ENCODE measurements around the gene ENO2. TPM values are rescaled to one million over a fixed set of nuclear protein-coding genes. Genes with fewer than 3 reads are reported as not detected.

Gene ENO2
- polyA plus RNA-seq, 1 of the 3 experiments (the other 2 are of a cell fraction), result 50.6 TPM

DNA sequence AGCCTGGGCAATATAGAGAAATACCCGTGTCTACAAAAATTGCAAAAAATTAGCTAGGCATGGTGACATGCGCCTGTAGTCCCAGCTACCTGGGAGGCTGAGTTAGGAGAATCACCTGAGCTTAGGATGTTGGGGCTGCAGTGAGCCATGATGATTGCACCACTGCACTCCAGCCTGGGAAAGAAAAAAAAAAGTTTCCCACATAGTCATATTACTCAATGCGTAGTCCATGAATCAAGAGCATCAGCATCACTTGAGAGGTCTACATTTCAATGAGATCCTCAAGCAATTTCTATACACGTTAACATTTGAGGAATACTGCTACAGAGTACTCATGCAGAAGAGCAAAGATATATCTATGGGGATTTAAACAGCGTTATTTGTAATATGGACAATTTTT lies 15.0 kb upstream of the ENO2 start:
- H3K4me3 ChIP-seq (ENCODE audit: low read depth in 2 of 2, low read length in 1 of 2), result no peak overlapping the region
- ChIA-PET POLR2A (no interaction called here), CTCF (interaction anchor here (1.0 to 2.1 kb wide), 5 partner anchors 8 to 45 kb away, joined by 3 to 9 read pairs (median 5); no protein-coding TSS in a partner anchor)
- H3K36me3 ChIP-seq (replicated peaks in 1 of 2; ENCODE audit: control insufficient read depth in 1 of 2, insufficient read depth in 2 of 2, low read length in 1 of 2), result no peaks in the 10 kb centered on the region
- H3K27ac ChIP-seq (ENCODE audit: low read depth in 2 of 2, low read length in 1 of 2), result no peak overlapping the region
- DNase-seq, result no peak
- H3K79me2 ChIP-seq (ENCODE audit: insufficient read depth), result no peaks in the 10 kb centered on the region
- H3K27me3 ChIP-seq (ENCODE audit: insufficient read depth), result no peaks in the 10 kb centered on the region
- no peaks in the 10 kb centered on the region for H3F3A ChIP-seq (replicated peaks; ENCODE audit: insufficient read depth)
- H3K4me1 ChIP-seq (ENCODE audit: control insufficient read depth in 1 of 2, insufficient read depth in 2 of 2, low read depth in 1 of 2, low read length in 1 of 2), result peaks cover 4 to 9% of the 10 kb centered on the region in 2 experiments; a peak in 2 of 4 replicates
- no peaks in the 10 kb centered on the region for H3K9me2 ChIP-seq
- H2AFZ ChIP-seq (ENCODE audit: low read depth), result no peak overlapping the region
- no peak overlapping the region for H3K9ac ChIP-seq
- no peak overlapping the region for H3K4me2 ChIP-seq
- WGBS (ENCODE audit: low lambda C conversion rate), result 83% methylated on average over 5 of the region's 5 CpGs
- TF ChIP-seq EP300 (IDR thresholded peaks at IDR 0.05; ENCODE audit: borderline replicate concordance in 1 of 2, low read depth in 1 of 2, low read length in 1 of 2) (no peak), YY1 (IDR thresholded peaks at IDR 0.05; ENCODE audit: low read depth) (no peak), NFIC (IDR thresholded peaks at IDR 0.05; ENCODE audit: borderline replicate concordance) (no peak)
- no peaks in the 10 kb centered on the region for H3K9me3 ChIP-seq
- no peaks in the 10 kb centered on the region for H4K20me1 ChIP-seq (ENCODE audit: insufficient read depth)

DNA sequence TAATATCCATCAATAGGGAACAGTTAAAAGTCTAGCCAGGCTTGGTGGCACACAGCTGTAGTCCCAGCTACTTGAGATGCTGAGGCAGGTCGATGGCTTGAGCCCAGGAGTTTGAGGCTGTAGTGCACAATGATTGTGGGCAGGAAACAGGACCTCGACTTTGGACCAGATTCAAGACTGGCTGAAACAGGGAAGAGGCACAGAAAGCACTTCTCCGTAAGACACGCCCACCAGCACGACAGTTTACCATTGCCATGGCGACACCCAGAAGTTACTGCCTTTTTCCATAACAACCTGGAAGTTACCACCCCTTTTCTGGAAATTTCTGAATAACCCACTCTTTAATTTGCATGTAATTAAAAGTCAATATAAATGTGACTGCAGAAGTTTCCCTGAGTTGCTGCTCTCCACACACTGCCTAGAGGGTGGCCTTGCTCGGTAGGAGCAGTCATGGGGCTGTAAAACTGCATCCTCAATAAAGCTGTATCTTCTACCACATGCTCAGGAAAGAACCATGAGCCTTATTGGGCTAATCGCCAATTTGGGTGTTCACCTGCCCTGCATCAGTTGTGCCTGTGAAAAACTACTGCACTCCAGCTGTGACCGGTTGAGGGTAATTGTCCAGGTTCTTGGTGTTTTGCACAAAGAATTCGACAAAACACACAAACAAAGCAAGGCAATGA lies 14.4 kb upstream of the ENO2 start:
- ChIA-PET CTCF (interaction anchor here (0.9 to 2.1 kb wide), 6 partner anchors 9 to 144 kb away, joined by 3 to 9 read pairs (median 4); partner anchors contain the start of gene SPSB2), POLR2A (interaction anchor here (0.9 kb wide), 1 partner anchor 9 kb away, joined by 3 read pairs; no protein-coding TSS in a partner anchor)
- TF ChIP-seq ELF1 (IDR thresholded peaks at IDR 0.05) (no peak), NFIC (IDR thresholded peaks at IDR 0.05; ENCODE audit: borderline replicate concordance) (no peak), SMC3 (IDR thresholded peaks at IDR 0.05; ENCODE audit: low read depth, low read length) (no peak), FOXJ3 (CRISPR knock-in tag; IDR thresholded peaks at IDR 0.05) (no peak), FOSL2 (IDR thresholded peaks at IDR 0.05; ENCODE audit: borderline replicate concordance, low read depth) (no peak), MXI1 (IDR thresholded peaks at IDR 0.05; ENCODE audit: low read depth, low read length) (no peak), MEF2A (IDR thresholded peaks at IDR 0.05; ENCODE audit: borderline replicate concordance, low read depth) (no peak), RCOR1 (IDR thresholded peaks at IDR 0.05; ENCODE audit: low read length) (no peak), TCF12 (IDR thresholded peaks at IDR 0.05) (no peak), RXRA (IDR thresholded peaks at IDR 0.05; ENCODE audit: borderline replicate concordance, low read depth) (no peak)
- TF ChIP-seq, protein P1, sequence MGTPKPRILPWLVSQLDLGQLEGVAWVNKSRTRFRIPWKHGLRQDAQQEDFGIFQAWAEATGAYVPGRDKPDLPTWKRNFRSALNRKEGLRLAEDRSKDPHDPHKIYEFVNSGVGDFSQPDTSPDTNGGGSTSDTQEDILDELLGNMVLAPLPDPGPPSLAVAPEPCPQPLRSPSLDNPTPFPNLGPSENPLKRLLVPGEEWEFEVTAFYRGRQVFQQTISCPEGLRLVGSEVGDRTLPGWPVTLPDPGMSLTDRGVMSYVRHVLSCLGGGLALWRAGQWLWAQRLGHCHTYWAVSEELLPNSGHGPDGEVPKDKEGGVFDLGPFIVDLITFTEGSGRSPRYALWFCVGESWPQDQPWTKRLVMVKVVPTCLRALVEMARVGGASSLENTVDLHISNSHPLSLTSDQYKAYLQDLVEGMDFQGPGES (IDR thresholded peaks at IDR 0.05; ENCODE audit: low read depth, low read length), result no peak
- TF ChIP-seq, protein P2, sequence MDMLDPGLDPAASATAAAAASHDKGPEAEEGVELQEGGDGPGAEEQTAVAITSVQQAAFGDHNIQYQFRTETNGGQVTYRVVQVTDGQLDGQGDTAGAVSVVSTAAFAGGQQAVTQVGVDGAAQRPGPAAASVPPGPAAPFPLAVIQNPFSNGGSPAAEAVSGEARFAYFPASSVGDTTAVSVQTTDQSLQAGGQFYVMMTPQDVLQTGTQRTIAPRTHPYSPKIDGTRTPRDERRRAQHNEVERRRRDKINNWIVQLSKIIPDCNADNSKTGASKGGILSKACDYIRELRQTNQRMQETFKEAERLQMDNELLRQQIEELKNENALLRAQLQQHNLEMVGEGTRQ (IDR thresholded peaks at IDR 0.05; ENCODE audit: borderline replicate concordance, low read depth, low read length), result no peak
- TF ChIP-seq, protein P3, sequence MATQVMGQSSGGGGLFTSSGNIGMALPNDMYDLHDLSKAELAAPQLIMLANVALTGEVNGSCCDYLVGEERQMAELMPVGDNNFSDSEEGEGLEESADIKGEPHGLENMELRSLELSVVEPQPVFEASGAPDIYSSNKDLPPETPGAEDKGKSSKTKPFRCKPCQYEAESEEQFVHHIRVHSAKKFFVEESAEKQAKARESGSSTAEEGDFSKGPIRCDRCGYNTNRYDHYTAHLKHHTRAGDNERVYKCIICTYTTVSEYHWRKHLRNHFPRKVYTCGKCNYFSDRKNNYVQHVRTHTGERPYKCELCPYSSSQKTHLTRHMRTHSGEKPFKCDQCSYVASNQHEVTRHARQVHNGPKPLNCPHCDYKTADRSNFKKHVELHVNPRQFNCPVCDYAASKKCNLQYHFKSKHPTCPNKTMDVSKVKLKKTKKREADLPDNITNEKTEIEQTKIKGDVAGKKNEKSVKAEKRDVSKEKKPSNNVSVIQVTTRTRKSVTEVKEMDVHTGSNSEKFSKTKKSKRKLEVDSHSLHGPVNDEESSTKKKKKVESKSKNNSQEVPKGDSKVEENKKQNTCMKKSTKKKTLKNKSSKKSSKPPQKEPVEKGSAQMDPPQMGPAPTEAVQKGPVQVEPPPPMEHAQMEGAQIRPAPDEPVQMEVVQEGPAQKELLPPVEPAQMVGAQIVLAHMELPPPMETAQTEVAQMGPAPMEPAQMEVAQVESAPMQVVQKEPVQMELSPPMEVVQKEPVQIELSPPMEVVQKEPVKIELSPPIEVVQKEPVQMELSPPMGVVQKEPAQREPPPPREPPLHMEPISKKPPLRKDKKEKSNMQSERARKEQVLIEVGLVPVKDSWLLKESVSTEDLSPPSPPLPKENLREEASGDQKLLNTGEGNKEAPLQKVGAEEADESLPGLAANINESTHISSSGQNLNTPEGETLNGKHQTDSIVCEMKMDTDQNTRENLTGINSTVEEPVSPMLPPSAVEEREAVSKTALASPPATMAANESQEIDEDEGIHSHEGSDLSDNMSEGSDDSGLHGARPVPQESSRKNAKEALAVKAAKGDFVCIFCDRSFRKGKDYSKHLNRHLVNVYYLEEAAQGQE (IDR thresholded peaks at IDR 0.05; ENCODE audit: low read depth, low read length), result no peak
- TF ChIP-seq, protein P4, sequence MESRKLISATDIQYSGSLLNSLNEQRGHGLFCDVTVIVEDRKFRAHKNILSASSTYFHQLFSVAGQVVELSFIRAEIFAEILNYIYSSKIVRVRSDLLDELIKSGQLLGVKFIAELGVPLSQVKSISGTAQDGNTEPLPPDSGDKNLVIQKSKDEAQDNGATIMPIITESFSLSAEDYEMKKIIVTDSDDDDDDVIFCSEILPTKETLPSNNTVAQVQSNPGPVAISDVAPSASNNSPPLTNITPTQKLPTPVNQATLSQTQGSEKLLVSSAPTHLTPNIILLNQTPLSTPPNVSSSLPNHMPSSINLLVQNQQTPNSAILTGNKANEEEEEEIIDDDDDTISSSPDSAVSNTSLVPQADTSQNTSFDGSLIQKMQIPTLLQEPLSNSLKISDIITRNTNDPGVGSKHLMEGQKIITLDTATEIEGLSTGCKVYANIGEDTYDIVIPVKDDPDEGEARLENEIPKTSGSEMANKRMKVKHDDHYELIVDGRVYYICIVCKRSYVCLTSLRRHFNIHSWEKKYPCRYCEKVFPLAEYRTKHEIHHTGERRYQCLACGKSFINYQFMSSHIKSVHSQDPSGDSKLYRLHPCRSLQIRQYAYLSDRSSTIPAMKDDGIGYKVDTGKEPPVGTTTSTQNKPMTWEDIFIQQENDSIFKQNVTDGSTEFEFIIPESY (IDR thresholded peaks at IDR 0.05; ENCODE audit: borderline replicate concordance, low read depth), result no peak
- TF ChIP-seq, protein P5, sequence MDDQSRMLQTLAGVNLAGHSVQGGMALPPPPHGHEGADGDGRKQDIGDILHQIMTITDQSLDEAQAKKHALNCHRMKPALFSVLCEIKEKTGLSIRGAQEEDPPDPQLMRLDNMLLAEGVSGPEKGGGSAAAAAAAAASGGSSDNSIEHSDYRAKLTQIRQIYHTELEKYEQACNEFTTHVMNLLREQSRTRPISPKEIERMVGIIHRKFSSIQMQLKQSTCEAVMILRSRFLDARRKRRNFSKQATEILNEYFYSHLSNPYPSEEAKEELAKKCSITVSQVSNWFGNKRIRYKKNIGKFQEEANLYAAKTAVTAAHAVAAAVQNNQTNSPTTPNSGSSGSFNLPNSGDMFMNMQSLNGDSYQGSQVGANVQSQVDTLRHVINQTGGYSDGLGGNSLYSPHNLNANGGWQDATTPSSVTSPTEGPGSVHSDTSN (IDR thresholded peaks at IDR 0.05), result no peak
- Histone ChIP-seq H3K27ac (ENCODE audit: low read depth in 2 of 2, low read length in 1 of 2) (no peak overlapping the region), H3K9ac (no peak overlapping the region), H3F3A (replicated peaks; ENCODE audit: insufficient read depth) (no peaks in the 10 kb centered on the region), H3K9me3 (no peaks in the 10 kb centered on the region), H3K4me3 (ENCODE audit: low read depth in 2 of 2, low read length in 1 of 2) (no peak overlapping the region), H3K4me1 (ENCODE audit: control insufficient read depth in 1 of 2, insufficient read depth in 2 of 2, low read depth in 1 of 2, low read length in 1 of 2) (peaks cover 4 to 9% of the 10 kb centered on the region in 2 experiments; a peak in 2 of 4 replicates), H3K36me3 (replicated peaks in 1 of 2; ENCODE audit: control insufficient read depth in 1 of 2, insufficient read depth in 2 of 2, low read length in 1 of 2) (no peaks in the 10 kb centered on the region), H3K27me3 (ENCODE audit: insufficient read depth) (no peaks in the 10 kb centered on the region), H2AFZ (ENCODE audit: low read depth) (no peak overlapping the region), H3K9me2 (no peaks in the 10 kb centered on the region), H3K79me2 (ENCODE audit: insufficient read depth) (no peaks in the 10 kb centered on the region), H4K20me1 (ENCODE audit: insufficient read depth) (no peaks in the 10 kb centered on the region), H3K4me2 (no peak overlapping the region)
- 81% methylated on average over 10 of the region's 10 CpGs for WGBS (ENCODE audit: low lambda C conversion rate)
- no peak for DNase-seq

Data from SK-N-SH (cell line).